K562 (cell line): ENCODE measurements around the gene AP5M1. TPM values are rescaled to one million over a fixed set of nuclear protein-coding genes. Genes with fewer than 3 reads are reported as not detected.
A peak's percentile ranks its signal among the peaks of the same experiment; 100 is the strongest.

ENCODE experiments used
- ASH1L ChIP-seq: fragments of 450-650 bp; IDR thresholded peaks from 2 replicates; pipeline ENCODE4 v1.6.1; 2018; ENCODE audit warnings: borderline replicate concordance, mild to moderate bottlenecking, low read depth; ENCODE audit not compliant: partially characterized antibody
- C11orf30 ChIP-seq: fragments of 450-650 bp; IDR thresholded peaks from 2 replicates; pipeline ENCODE4 v1.6.1; 2016; ENCODE audit warnings: low read depth, mild to moderate bottlenecking
- CCAR2 ChIP-seq: fragments of 200-400 bp; formaldehyde crosslinking; IDR thresholded peaks from 2 replicates; pipeline ENCODE4 v1.6.1; 2017; ENCODE audit warnings: mild to moderate bottlenecking, low read depth, low read length
- EGR1 ChIP-seq: fragments of 450-650 bp; conservative IDR thresholded peaks from 2 replicates; pipeline ENCODE4 v1.6.1; 2017; ENCODE audit warnings: mild to moderate bottlenecking
- FOXM1 ChIP-seq, 2 experiments: fragments of 450-650 bp in 1 of 2; sonication (generic) in 1 of 2; formaldehyde crosslinking in 1 of 2; IDR thresholded peaks; 2 replicates each; pipeline versions ENCODE4 v1.6.1 to v1.9.0; 2017 to 2022; ENCODE audit warnings: low read depth in 2 of 2, mild to moderate bottlenecking in 2 of 2, missing genetic modification reagents in 1 of 2, moderate library complexity in 1 of 2
- GABPA ChIP-seq: fragments of 200-800 bp; sonication (Bioruptor generic); conservative IDR thresholded peaks from 2 replicates; pipeline ENCODE4 v1.6.1; 2016; ENCODE audit warnings: low read depth, missing genetic modification characterization, missing compliant biosample characterization
- HDAC6 ChIP-seq: IDR thresholded peaks from 2 replicates; pipeline ENCODE4 v1.6.1; 2012; ENCODE audit warnings: low read depth, mild to moderate bottlenecking, control low read depth, inconsistent platforms, low read length, moderate library complexity
- HNRNPL ChIP-seq: fragments of 200-400 bp; formaldehyde crosslinking; IDR thresholded peaks from 2 replicates; pipeline ENCODE4 v1.6.1; 2017; ENCODE audit warnings: low read depth, mild to moderate bottlenecking, low read length
- KDM5B ChIP-seq: fragments of 200-600 bp; sonication (generic); IDR thresholded peaks from 2 replicates; pipeline ENCODE4 v1.6.1; 2012; ENCODE audit warnings: low read depth, mild to moderate bottlenecking, moderate library complexity, low read length, control low read depth, inconsistent platforms; ENCODE audit not compliant: insufficient replicate concordance
- KLF10 ChIP-seq: fragments of 250-450 bp; sonication (Bioruptor Pico); IDR thresholded peaks from 2 replicates; pipeline ENCODE4 v1.6.1; 2021; ENCODE audit warnings: matching md5 sums
- MBD2 ChIP-seq: sonication (generic); IDR thresholded peaks from 2 replicates; pipeline ENCODE4 v1.6.1; 2016; ENCODE audit warnings: low read depth, borderline replicate concordance
- MEIS2 ChIP-seq: fragments of 450-650 bp; IDR thresholded peaks from 2 replicates; pipeline ENCODE4 v1.6.1; 2014; ENCODE audit warnings: mild to moderate bottlenecking; ENCODE audit not compliant: partially characterized antibody
- MTA3 ChIP-seq: fragments of 450-650 bp; formaldehyde crosslinking; IDR thresholded peaks from 2 replicates; pipeline ENCODE4 v1.6.1; 2017; ENCODE audit warnings: mild to moderate bottlenecking, borderline replicate concordance
- NR2C2 ChIP-seq, 2 experiments: fragments of 200-800 bp in 1 of 2; sonication (Bioruptor generic) in 1 of 2; sonication (generic) in 1 of 2; formaldehyde crosslinking in 1 of 2; IDR thresholded peaks; 2 replicates each; pipeline versions ENCODE4 v1.6.1 to v1.8.0; 2016 to 2022; ENCODE audit warnings: mild to moderate bottlenecking in 1 of 2, missing compliant biosample characterization in 1 of 2, missing genetic modification characterization in 1 of 2, missing genetic modification reagents in 1 of 2
- PHTF2 ChIP-seq: fragments of 250-450 bp; sonication (Bioruptor Pico); IDR thresholded peaks from 2 replicates; pipeline ENCODE4 v1.5.0; 2021; ENCODE audit warnings: mild to moderate bottlenecking
- RFX5 ChIP-seq: IDR thresholded peaks from 2 replicates; pipeline ENCODE4 v1.6.1; 2011; ENCODE audit warnings: low read depth, mild to moderate bottlenecking, improper control_type of control experiment, low read length
- STAT5A ChIP-seq: IDR thresholded peaks from 2 replicates; pipeline ENCODE4 v1.6.1; 2012; ENCODE audit warnings: low read length, inconsistent platforms, borderline replicate concordance
- TAF1 ChIP-seq: IDR thresholded peaks from 2 replicates; pipeline ENCODE4 v1.6.1; 2011; ENCODE audit warnings: mild to moderate bottlenecking, low read length, moderate library complexity; ENCODE audit not compliant: insufficient read depth, control insufficient read depth, severe bottlenecking; ENCODE audit errors: extremely low read depth
- TEAD2 ChIP-seq: fragments of 450-650 bp; IDR thresholded peaks from 2 replicates; pipeline ENCODE4 v1.6.1; 2016; ENCODE audit warnings: missing genetic modification characterization, control low read depth, missing compliant biosample characterization
- ZC3H4 ChIP-seq: sonication (generic); formaldehyde crosslinking; IDR thresholded peaks from 2 replicates; pipeline ENCODE4 v1.9.0; 2021; ENCODE audit warnings: missing genetic modification reagents, borderline replicate concordance
- ZNF143 ChIP-seq: sonication (generic); formaldehyde crosslinking; IDR thresholded peaks from 2 replicates; pipeline ENCODE4 v1.9.0; 2022; ENCODE audit warnings: mild to moderate bottlenecking, missing genetic modification reagents
- ZNF507 ChIP-seq: conservative IDR thresholded peaks from 2 replicates; pipeline ENCODE4 v1.6.1; 2017; ENCODE audit warnings: missing genetic modification characterization, missing compliant biosample characterization
- ZNF551 ChIP-seq: fragments of 250-450 bp; sonication (Bioruptor Pico); IDR thresholded peaks from 2 replicates; pipeline ENCODE4 v1.5.0; 2021; ENCODE audit warnings: mild to moderate bottlenecking, moderate library complexity
- polyA plus RNA-seq, 8 experiments: library from polyadenylated mRNA; depleted of rRNA in 4 of 8; stranded (reverse) in 5 of 8; unstranded in 3 of 8; fragments of >200 nt; fragmentation: Nextera tagmentation in 2 of 8; fragmentation: Illumina TruSeq in 1 of 8; extraction: Ambion mirVana in 2 of 8; extraction: Trizol in 1 of 8; gene quantifications; 2 replicates each; pipeline versions ENCODE4 v1.2.1 to v1.2.3, GENCODE V29; 2011 to 2014; ENCODE audit warnings: inconsistent platforms in 1 of 8, missing spikeins in 1 of 8
- total RNA-seq, 7 experiments: library from RNA; depleted of rRNA in 6 of 7; stranded (reverse); fragments of >200 nt in 6 of 7; fragmentation: Illumina TruSeq in 2 of 7; extraction: Trizol in 2 of 7; gene quantifications; 2 replicates each; pipeline versions ENCODE4 v1.2.1 to v1.2.3, GENCODE V29; 2011 to 2021; ENCODE audit warnings: low replicate concordance in 1 of 7
- TF ChIP-seq, protein P1 (sequence below): fragments of 250-450 bp; sonication (Bioruptor Pico); IDR thresholded peaks from 2 replicates; pipeline ENCODE4 v1.8.0; 2021; ENCODE audit warnings: moderate library complexity, mild to moderate bottlenecking, inconsistent platforms
- TF ChIP-seq, protein P2 (sequence below): fragments of 250-450 bp; sonication (Bioruptor Pico); IDR thresholded peaks from 2 replicates; pipeline ENCODE4 v1.8.0; 2021; ENCODE audit warnings: borderline replicate concordance, mild to moderate bottlenecking, moderate library complexity; ENCODE audit not compliant: poor library complexity, severe bottlenecking
- TF ChIP-seq, protein P3 (sequence below): fragments of 250-450 bp; sonication (Bioruptor Pico); IDR thresholded peaks from 2 replicates; pipeline ENCODE4 v1.4.0; 2020; ENCODE audit warnings: mild to moderate bottlenecking, moderate library complexity

The AP5M1 gene
- total and polyA plus RNA-seq, 9 of the 15 experiments (the other 6 are each of a cell fraction or from before 2014, with no cell fraction given) = 16.1 to 51.7 (median 30.9) TPM

DNA sequence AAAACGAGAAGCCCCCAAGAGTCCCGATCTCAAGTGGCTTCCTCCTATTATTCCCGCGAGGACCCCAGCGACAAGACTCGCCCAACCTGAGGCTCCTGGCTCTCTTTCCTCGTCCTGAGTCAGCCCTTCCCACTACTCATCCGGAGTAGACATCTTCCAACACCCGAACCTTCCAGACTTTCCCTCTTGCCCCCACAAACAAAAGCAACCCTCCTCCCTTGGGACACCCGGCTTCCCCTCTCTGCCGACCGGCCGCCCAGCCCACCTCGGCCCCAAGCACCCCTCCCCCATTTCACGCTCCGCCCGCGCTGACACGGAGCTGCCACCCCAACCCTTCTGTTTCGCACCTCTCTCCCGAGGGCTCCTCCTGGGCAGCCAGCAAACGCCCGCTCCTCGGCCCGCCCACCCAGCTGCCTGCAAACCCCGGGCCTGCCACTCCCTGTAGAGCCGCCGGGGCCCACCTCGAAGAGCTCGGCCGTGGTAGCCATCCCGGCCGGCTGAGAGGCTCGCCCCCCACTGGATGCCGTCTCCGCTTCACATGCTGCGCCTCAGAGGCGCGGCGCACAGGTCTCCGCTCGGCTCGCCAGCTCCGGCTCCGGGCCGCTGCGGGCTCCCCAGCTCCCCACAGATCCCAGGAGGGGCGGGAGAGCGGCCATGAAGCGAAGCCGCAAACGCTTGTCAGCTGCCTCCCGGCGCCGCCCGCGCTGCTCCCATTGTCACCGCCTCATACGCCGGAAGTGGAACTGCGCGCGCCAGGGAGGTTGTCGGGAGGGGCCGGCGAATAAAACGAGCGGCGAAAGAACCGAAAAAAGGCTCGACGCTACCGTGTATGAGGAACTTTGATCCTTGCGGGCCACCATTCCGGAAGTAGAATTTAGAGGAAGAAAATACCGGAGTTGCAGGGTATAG, at the start of gene AP5M1, which contains the start of gene EXOC5 (continued):
- TF ChIP-seq STAT5A (no peak), TAF1 (peak; percentile 87), ASH1L (peak; percentile 33), MTA3 (peak; percentile 97), EGR1 (peak; percentile 6; the same call in 1 of the 2 replicates), HDAC6 (no peak), GABPA (tag) (peak; percentile 92), ZNF551 (CRISPR knock-in tag) (no peak), KDM5B (peak; percentile 31), RFX5 (no peak), HNRNPL (no peak), TEAD2 (tag) (no peak), ZNF143 (CRISPR knock-in tag) (no peak), NR2C2 (CRISPR knock-in tag; IDR thresholded peaks at IDR 0.05) (no peak), NR2C2 (tag; IDR thresholded peaks at IDR 0.05) (peak; percentile 89), ZC3H4 (no peak), CCAR2 (no peak), C11orf30 (peak; percentile 29; the same call in 1 of the 2 replicates), FOXM1 (IDR thresholded peaks at IDR 0.05; ENCODE audit: low read depth) (0 out of 2 replicates have a peak, but pooled peaks have one; percentile 20), FOXM1 (CRISPR knock-in tag; IDR thresholded peaks at IDR 0.05; ENCODE audit: low read depth) (no peak), MBD2 (0 out of 2 replicates have a peak, but pooled peaks have one; percentile 22), MEIS2 (peak; percentile 23), KLF10 (CRISPR knock-in tag) (no peak), PHTF2 (CRISPR knock-in tag) (no peak), ZNF507 (no peak)
- TF ChIP-seq, protein P1, sequence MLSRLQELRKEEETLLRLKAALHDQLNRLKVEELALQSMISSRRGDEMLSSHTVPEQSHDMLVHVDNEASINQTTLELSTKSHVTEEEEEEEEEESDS (CRISPR knock-in tag) = no peak
- TF ChIP-seq, protein P2, sequence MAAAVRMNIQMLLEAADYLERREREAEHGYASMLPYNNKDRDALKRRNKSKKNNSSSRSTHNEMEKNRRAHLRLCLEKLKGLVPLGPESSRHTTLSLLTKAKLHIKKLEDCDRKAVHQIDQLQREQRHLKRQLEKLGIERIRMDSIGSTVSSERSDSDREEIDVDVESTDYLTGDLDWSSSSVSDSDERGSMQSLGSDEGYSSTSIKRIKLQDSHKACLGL = no peak
- TF ChIP-seq, protein P3, sequence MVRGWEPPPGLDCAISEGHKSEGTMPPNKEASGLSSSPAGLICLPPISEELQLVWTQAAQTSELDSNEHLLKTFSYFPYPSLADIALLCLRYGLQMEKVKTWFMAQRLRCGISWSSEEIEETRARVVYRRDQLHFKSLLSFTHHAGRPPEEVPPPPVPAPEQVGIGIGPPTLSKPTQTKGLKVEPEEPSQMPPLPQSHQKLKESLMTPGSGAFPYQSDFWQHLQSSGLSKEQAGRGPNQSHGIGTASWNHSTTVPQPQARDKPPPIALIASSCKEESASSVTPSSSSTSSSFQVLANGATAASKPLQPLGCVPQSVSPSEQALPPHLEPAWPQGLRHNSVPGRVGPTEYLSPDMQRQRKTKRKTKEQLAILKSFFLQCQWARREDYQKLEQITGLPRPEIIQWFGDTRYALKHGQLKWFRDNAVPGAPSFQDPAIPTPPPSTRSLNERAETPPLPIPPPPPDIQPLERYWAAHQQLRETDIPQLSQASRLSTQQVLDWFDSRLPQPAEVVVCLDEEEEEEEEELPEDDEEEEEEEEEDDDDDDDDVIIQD (CRISPR knock-in tag) = no peak
